ENCODE measurements around the gene ZNF609. TPM values are rescaled to one million over a fixed set of nuclear protein-coding genes. Genes with fewer than 3 reads are reported as not detected.

The ZNF609 gene
- total and polyA plus RNA-seq, 2 of the 13 experiments (the other 11 are each of a cell fraction or from before 2014, with no cell fraction given): 8.9 to 9.9 TPM

GRCh38 chr15:64460206-64460723 is at the start of gene ZNF609 (continued):
- no peak for TF ChIP-seq ZSCAN25 (CRISPR knock-in tag; IDR thresholded peaks at IDR 0.05)
- TF ChIP-seq MYC (CRISPR knock-in tag; IDR thresholded peaks at IDR 0.05; ENCODE audit: borderline replicate concordance): peak; percentile 46; the same call in 1 of the 2 replicates
- no peak for TF ChIP-seq MNT (IDR thresholded peaks at IDR 0.05)
- 0 out of 2 replicates have a peak, but pooled peaks have one; percentile 21 for TF ChIP-seq POLR2AphosphoS5 (IDR thresholded peaks at IDR 0.05; ENCODE audit: low read depth, low read length)
- TF ChIP-seq MAF1 (CRISPR knock-in tag; IDR thresholded peaks at IDR 0.05; ENCODE audit: borderline replicate concordance): no peak
- no peak for TF ChIP-seq ZBTB10 (CRISPR knock-in tag; IDR thresholded peaks at IDR 0.05; ENCODE audit: borderline replicate concordance)
- no peak; the same call in 1 of the 2 replicates for TF ChIP-seq POGK (CRISPR knock-in tag; conservative IDR thresholded peaks at IDR 0.05)
- TF ChIP-seq ZNF20 (CRISPR knock-in tag; IDR thresholded peaks at IDR 0.05): 0 out of 2 replicates have a peak, but pooled peaks have one; percentile 29
- peak; percentile 81 for TF ChIP-seq SALL1 (CRISPR knock-in tag; IDR thresholded peaks at IDR 0.05)
- TF ChIP-seq FOXP1 (IDR thresholded peaks at IDR 0.05): no peak
- TF ChIP-seq FOXP1 (CRISPR knock-in tag; IDR thresholded peaks at IDR 0.05): no peak
- TF ChIP-seq KDM4B (CRISPR knock-in tag; IDR thresholded peaks at IDR 0.05): peak; percentile 84; the same call in 1 of the 2 replicates
- no peak for TF ChIP-seq ZMAT3 (CRISPR knock-in tag; conservative IDR thresholded peaks at IDR 0.05)
- TF ChIP-seq HOXA3 (CRISPR knock-in tag; IDR thresholded peaks at IDR 0.05): peak; percentile 79
- peak; percentile 51; the same call in 1 of the 2 replicates for TF ChIP-seq IRF9 (CRISPR knock-in tag; IDR thresholded peaks at IDR 0.05; ENCODE audit: borderline replicate concordance)
- TF ChIP-seq ZNF792 (CRISPR knock-in tag; IDR thresholded peaks at IDR 0.05): peak; percentile 77; the same call in 1 of the 2 replicates
- peak; percentile 69; the same call in 1 of the 2 replicates for TF ChIP-seq HIVEP1 (CRISPR knock-in tag; IDR thresholded peaks at IDR 0.05)
- peak; percentile 69 for TF ChIP-seq ZNF740 (CRISPR knock-in tag; IDR thresholded peaks at IDR 0.05)
- no peak for TF ChIP-seq ZNF547 (CRISPR knock-in tag; IDR thresholded peaks at IDR 0.05)
- TF ChIP-seq IRF2 (CRISPR knock-in tag; IDR thresholded peaks at IDR 0.05): peak; percentile 79
- no peak for TF ChIP-seq CENPT (CRISPR knock-in tag; IDR thresholded peaks at IDR 0.05; ENCODE audit: low read depth)
- TF ChIP-seq SMAD9 (CRISPR knock-in tag; IDR thresholded peaks at IDR 0.05): no peak
- TF ChIP-seq ZBTB7B (CRISPR knock-in tag; IDR thresholded peaks at IDR 0.05): no peak
- no peak for TF ChIP-seq ZNF549 (CRISPR knock-in tag; IDR thresholded peaks at IDR 0.05)
- no peak; the same call in 1 of the 2 replicates for TF ChIP-seq NFYB (CRISPR knock-in tag; IDR thresholded peaks at IDR 0.05)
- no peak for TF ChIP-seq NRL (CRISPR knock-in tag; IDR thresholded peaks at IDR 0.05; ENCODE audit: borderline replicate concordance)
